GM21737 (cell line): ENCODE data around the gene SOX10.

Experiments
- ATAC-seq: cut with Tn5 transposase; IDR thresholded peaks from one replicate; pipeline ENCODE4 v1.9.1; 2021; ENCODE audit warnings: mild to moderate bottlenecking, moderate library complexity; ENCODE audit not compliant: unreplicated experiment

SOX10 gene

DNA sequence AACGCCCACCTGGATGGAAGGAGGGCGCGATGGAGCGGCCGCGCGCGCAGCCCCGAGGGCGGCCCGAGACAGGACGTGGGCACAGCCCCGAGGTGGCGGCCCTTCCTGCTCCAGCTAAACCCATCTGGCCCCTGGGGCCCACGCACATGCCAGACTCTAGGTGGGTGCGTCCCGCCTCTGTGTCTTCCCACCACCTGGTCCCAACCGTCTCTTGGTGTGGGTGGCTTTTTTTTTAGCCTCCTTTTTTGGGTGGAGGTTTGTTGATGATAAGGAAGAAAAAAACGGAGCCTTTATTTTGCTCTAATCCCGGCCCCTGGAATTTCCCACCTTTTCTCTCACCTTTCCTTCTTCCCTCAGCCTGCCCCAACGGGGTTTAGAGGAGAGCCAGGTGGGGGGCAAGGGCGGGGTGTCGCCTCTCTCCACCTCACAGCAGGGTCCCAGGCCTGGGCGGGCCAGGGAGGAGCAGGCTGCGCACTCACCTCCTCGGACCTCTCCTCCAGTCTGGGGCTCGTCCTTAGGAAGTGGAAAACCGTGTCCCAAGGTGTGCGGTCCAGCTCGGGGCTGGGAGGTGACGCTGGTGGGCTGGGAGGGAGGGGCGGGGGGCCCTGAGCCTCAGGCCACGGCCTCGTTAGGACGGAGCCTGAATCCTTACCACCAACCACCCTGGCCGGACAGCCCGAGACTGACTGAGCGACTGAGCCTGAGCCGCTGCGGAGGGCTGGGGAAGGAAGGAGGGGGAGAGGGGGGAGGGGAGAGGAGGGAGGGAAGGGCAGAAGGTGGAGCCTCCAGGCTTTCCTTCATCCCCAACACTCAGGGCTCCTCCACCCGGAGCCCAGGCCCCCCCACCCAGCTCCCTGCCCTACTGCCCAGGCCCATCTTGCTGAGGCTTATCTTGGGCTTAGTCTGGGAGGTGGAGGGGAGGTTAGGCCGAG is at the start of gene SOX10:
Gene SOX10, minus strand, starts transcription at position 696 of the 932 bp plus-strand sequence. CDS start 771 bp downstream, outside the sequence.
- ATAC-seq = no peak

DNA sequence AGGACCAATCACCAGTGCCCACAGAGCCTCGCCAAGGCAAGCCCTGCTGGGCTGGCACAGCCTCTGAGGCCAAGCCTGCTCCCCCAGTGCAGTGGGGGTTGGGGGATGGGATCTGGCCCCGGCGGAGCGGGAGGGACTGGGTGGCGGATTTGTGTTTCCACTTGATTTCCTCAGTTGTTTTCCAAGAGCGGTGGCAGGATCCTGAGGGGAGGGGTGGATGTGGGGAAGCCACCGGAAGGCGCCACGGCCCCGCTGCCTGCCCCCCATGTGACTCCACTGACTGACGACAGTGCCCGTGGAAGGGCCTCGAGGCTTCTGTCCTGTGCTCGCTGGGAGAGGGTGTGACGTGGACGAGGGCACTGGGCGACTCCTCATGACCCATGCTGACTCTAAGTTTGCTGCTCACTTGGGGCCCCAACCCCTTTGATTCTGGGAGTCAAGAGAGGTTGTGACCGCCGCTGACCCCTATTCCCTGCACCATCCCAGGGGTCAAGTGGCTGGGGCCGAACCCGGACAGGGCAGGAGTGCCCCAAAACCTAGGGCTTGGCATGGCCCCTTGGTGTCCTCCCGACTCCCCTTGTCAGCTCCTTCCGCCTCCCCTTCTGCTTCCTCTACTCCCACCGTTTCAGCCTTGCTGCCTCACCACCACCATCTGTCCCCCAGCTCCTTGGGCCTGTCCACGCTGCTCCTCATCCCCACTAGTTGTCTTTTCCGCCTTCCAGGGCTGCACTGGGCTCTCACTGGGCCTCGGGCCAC is 49.3 kb upstream of the SOX10 start:
- ATAC-seq = no peak

DNA sequence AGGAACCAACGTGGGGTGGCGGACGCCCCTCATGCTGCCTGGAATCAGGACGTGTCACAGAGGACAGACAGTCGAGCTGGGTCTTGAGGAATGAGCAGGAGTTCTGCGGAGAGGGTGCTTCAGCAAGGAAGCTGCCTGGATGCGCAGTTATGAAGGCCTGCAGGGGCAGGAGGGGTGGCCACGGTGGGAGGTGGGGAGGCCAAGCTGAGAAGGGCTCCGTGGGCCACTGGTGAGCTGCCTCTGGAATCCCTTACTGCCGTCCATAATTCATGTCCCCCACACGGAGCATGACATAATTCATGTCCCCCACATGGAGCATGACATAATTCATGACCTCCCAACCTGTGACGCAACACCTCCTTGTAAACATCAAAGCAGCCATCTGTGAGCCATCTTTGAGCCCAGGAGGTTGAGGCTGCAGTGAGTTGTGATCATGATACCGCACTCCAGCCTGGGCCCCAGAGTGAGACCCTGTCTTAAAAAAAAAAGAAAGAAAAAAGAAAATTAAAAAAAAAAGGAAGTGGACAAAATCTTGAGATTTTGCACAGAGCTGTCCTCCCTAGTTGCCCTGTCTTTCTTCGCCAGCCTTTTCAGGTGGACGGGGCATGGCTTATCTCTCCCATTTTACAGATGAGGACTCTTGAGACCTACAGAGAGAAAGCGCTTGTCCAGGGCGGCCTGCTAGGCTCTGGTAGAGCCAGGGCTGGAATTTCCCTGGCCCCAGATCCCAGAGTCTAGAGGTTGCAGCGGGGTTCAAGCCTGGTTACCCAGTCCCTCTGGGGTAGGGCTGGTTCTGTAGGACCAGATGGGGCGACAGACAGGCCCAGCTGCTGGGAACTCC is 48.5 kb upstream of the SOX10 start:
- ATAC-seq = no peak

DNA sequence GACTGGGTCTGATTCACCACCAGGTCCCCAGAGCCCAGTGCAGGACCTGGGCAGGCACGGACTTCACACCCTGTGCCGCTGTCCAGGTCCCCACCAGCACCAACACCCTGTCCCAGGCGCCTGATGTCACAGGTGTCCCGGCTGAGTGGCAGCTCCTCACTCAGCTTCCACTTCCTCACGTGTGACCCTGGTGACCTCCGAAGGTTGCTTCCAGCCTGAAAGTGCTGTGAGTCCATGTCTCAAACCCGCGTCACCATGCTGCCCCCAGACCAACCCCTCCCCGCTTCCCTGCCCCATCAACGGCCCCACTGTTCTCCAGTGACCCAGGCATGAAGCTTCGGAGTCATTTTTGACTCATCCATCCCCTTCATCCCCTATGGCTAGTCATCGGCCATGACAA is 47.1 kb upstream of the SOX10 start:
- no peak for ATAC-seq

DNA sequence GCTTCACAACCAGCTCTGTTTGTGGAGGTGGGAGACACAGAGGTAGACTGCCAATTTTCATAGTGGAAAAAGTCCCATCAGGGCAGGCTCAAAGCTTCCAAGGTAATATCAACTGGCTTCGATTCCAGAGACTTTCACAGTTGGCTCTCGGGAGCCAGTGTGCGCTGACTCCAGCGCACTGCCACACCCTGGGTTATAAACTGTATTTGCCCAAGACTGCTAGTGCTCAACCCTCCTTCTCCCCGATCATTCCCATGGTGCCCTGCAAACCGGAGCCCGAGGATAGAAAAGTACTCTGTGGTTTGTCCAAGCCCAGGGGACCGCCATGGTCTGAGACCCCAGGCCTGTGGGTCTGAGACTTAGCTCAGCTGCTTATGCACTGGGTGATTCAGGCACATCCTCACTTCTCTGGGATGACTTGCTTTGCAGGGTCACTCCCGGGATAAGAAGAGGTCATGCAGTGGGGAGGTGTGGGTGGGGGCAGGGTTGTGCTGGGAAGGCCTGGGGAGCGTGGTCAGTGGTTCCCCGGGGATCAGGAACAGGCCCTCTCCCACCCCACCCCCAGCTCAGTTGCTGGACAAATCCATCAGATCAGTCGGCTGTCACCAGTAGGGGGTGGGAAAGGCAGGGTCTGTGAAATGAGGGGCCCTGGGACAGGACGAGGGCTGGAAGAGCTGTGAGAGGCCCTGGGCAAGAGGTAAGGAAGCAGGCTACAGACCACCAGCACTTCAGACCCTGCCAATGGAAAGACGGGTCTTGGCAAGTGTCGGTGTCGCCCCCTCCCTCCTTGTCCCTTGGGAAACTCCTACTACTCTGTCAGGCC is 46.2 kb upstream of the SOX10 start:
- ATAC-seq = no peak

DNA sequence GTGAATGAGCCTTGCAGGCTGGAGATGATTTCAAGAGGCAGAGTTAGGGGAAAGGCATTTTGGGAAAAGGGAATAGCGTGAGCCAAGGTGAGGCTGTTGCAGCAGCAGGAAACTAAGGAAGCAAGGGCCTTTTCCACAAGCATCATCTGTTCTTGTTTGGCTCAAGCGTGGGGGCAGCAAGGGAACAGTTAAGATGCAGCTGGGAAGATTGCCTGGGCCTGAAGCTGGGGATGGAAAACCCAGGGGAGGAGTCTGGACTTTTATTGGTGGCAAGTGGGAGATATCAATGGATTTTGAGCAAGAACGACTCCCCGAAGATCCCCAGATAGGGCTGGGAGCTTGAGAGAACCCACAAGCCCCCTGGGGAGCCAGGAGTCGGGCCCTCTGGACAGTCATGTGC is 45.5 kb upstream of the SOX10 start:
- no peak for ATAC-seq

DNA sequence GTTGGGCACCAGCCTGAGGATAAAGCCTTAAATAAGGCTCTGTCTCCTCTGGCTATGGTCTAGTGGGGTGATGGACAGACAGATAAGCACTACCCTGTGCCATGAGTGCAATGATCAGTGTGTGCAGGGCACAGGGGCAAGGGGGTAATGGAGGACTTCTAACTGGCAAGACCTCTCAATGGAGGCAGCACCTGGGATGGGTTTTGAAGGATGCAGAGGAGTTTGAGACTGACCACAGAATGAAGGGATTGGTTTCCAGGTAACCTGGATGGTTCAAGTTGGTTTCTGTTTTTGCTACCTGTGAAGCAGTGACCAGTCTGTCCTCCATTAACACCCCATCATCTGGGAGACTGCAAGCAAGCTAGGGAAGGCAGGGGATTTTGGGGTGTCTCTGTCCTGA is 45.0 kb upstream of the SOX10 start:
- ATAC-seq = no peak

DNA sequence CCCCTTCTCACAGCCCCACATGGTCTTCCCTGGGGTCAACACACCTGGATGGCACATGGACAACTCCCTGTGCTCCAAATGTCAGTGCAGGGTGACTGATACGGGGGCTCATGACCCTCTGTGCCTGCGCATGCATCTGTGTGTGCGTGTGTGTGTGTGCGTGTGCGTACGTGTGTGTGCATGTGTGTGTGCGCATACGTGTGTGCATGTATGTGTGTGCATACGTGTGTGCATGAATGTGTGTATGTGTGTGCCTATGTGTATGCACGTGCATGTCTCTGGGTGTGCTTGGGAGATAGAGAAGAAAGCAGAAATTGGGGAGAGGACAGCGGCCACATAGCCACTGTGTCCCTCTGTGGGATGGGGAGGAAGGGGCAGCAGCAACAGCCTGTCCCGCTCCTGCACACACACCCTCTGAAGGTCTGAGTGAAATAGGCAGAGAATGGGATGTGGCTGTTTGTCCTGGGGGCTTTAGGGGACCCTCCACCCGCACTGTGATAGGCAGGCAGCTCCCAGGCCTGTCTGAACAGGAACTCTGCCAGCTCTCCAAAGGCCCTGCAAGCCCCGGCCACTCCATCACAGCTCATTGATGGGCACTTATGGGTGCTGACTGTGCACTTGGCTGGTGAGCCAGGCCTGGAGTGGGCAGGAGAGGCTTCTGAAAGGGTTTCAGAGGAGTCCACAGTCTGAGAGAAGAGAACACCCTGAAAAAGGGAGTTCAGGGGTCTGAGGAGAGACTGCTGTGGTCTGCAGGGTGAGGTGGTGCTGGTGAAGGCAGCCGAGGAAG is 44.2 kb upstream of the SOX10 start:
- ATAC-seq = no peak

DNA sequence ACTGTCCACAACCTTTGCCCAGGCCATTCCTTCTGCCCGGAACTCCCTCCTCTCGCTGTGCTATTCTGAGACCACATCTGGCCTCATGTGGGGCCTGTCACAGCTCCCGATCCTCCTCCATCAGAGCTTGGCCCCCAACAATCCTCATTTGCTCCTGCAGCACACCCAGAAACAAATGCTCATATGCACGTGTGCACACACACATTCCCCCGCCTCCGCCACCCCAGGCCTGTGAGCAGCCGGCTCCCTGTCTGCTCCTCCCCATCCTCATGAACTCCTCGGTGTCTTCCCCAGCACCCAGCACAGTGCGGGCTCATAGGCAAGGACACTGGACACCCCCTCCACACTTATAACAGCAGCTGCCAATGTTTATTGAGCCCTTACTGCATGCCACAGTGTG is 43.1 kb upstream of the SOX10 start:
- ATAC-seq = no peak

DNA sequence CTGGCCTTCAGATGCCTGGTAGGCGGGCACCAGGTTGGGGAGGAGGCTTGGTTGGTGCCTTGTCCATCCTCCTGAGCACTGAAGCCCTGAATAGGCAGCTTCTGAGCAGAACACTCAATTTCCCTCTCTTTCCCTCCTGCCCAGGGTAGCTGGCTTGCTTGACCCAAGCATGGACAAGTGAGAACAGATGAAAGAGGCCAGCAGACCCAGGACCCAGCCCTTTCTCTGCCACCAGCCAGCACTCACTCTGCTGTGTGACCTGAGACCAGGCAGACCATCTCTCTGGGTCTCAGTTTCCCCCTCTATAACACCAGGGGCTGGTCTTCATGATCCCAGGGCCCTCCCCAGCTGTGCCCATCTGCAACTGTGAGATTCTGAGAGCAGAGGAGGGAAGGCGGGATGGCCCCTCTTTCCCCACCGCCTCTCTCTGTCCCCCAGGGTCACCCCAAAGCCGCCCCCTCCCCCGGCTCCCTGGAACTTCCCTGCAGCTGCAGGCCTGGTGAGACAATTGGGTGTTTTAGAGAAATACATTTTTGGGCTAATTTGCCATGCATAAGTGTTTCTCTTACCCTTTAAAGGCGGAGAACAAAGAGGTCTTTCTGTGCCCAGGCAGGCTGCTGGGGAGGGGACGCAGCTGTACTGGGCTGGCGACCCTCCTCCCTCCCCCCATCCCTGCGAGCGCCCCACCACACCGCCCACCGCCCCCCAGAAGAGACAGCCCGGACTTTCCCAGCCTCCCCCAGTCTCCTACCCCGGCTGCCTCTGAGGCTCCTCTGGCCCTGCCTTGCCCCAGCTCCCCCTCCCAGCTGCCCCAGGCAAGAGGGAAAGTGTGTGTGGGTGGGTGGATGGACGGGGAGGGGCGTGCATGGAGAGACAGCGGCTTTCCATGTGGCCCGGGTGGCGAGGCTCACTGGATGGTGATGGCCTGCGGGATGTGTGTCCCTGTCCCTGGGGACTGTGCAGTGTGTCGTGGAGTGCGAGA is 42.1 kb upstream of the SOX10 start:
- ATAC-seq = no peak

DNA sequence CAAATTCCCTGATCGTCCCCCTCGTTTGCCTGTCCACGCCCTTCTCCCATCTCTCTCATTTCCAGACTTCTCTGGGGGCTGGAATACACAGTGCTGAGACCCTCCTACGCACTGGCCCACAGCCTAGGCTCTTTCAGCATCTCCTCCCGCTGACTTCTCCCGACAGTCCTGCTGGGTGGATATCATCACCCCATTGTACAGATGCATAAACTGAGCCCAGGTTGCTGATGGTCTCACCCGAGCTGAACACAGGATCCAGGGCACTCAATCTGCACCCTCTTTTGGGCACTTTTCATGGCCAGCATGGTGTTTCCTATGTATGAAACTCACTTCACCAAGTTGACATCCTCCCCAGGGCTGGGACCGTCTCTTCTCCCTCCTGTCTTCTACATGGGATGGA is 41.2 kb upstream of the SOX10 start:
- ATAC-seq = no peak

DNA sequence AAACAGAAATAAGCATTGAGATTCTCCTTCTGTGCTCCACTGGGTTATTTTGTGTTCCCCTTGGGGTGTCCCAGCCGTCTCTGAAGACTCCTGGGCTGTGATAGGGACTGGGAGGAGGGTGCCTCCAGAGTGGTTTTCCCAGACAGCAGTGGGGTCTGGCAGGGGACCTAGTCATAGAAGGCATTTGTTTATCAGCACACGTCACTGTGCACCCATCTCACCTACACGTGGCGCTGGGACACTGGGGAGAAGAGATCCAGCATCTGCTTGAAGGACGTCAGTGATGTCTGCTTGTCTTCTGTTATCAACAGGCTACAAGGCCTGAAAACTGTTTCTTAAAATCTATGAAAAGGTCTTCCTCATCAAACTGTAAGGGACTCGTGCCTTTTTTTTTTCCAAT is 38.7 kb upstream of the SOX10 start:
- ATAC-seq = no peak

DNA sequence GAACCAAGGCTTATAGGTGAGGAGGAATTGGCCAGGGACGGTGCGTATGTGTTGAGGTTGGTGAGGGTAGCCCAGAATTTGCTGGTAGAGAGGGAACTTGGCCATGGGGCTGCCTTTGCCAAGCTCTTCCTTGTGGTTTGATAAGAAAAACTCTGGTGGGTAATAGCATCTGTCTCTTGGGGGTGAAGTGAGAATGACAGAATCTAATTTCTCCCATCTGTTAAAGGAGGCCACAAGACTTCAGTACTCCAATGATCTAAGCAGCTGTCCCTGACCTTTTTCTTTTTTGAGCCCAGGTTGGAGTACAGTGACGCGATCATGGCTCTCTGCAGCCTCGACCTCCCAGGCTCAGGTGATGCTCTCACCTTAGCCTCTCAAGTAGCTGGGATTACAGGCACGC is 36.9 kb upstream of the SOX10 start:
- no peak for ATAC-seq

DNA sequence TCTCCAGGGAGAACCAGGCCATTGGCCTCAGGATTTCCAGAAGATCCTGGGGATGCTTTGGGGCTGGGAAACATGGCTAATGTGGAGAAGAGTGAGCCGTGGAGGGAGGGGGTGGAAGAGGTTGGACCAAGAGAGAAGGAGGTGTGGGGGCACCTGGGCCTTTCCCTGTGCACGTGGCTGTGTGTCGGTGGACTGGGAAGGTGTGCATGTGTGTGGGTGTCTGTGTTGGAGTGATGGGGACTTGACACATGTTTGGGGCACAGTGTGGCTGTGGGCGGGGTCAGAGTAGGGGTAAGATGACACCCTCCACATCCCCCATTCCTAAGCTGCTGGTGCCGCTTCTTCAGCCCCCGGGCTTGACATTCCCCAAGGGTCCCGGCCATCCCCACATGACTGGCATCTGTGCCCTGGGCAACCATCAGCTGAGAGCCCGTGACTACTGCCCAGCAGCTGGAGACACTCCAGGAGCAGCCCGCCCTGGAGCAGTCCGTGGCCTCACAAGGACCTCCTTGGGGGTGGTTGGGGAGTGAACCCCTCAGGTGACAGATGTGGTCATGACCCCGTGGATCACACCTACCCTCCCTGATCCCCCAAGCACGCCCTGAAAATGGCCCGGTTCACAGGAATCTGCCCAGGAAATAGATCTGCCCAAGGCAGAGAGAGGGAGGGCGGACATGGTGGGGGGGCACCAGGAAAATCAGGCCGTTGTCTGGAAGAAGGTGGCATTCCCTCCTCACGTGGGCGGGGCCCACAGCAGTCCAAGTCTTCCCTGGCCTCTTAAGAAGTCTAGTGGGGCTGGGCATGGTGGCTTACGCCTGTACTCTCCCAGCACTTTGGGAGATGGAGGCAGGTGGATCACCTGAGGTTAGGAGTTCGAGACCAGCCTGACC is 34.8 kb upstream of the SOX10 start:
- ATAC-seq = no peak

DNA sequence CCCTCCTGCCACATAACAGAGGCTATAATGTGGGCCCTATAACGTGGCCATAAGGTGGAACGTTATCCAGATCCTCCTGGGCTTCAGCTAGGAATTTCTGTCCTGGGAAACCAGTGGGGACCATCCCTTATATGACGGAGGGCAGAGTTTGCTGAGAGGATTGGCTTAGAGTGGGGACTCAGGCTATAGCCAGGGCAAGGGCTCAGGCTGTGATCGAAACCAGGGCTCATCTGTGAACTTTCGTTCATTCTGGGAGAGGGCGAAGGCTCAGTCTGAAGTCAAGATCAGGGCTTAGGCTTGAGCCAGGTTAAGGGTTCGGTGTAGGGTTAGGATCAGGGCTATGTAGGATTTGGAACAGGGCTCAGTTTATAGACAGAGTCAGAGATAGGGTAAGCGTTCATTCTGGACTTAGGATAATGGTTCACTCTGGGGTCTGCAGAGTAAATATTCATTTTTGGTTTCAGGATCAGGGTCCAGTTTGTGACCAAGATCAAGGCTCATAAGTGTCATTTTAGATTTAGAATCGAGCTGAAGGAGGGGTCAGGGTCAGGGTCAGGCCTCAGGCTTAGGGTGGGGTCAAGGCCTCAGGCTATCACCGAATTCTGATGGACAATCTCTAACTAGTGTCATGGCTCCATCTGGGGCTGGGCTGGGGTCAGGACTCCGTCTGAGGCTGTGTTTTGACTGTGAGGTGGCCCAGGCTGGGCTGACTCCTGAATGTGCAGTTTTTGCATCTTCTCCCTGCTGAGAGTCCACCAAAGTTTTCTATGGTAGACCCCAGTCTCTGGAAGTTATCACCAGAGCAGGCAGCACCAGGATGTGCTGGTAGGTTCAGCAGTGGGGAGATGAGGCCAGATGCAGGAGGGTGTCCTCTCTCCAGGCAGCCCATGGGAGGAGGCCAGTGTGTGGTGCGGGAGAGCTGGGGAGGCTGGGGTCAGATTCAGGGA is 33.9 kb upstream of the SOX10 start:
- no peak for ATAC-seq

DNA sequence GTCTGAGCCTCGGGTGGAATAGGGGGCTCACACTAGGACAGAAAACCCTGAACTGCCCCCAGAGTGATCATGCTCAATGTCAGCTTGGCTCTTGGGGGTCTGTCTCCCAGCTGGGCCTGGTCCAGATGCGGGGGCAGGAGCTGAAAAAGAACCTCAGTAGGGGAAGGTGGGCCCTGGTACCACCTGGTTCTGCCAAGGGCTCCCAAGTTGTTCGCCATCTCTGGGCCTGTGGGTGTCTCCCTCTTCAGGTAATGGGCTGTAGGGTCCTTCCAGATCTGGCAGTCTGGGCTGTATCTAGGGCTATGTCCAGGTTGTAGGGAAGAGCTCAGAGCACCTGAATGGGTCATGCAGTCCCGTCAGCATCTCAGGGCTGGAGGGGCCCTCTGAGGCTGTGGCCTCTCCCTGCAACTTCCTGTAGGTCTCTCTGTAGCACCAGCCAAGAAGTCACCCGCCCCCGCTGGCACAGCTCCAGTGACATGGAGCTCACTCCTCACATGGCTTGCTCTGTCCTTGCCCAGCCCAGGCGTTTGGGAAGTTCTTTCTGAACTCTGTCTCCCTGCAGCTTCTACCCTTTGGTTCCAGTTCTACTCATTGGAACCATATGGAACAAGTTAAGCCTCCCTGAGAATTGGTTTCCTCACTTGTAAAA is 33.0 kb upstream of the SOX10 start:
- ATAC-seq = no peak
